A673 (cell line): ENCODE data around the gene XPO5. TPM values are rescaled to one million over a fixed set of nuclear protein-coding genes. Genes with fewer than 3 reads are reported as not detected.
A peak's percentile ranks its signal among the peaks of the same experiment; 100 is the strongest.
"Not testable (repeated sequence)": the region's sequence is repeated elsewhere in the genome, so short reads cannot be mapped to it uniquely, and the experiment has no call there.

Experiments
- BruUV-seq: library from RNA; stranded (reverse); fragments of 400-500 nt; replicated peaks from 2 replicates; lab custom pipeline; 2021; lab: Mats Ljungman, UMichigan
- CTCF ChIA-PET: fragments of 300-600 bp; sonication (Branson Sonifier 250); formaldehyde crosslinking; loops from one replicate; lab custom pipeline; 2022; ENCODE audit warnings: antibody characterized with exemption; lab: Charles Lee
- POLR2A ChIA-PET: fragments of 300-600 bp; sonication (Branson Sonifier 250); formaldehyde crosslinking; loops from one replicate; lab custom pipeline; 2022; ENCODE audit warnings: antibody characterized with exemption; ENCODE audit not compliant: low non-redundant PET; lab: Charles Lee
- DNase-seq: peaks from one replicate; pipeline ENCODE4 v3.0.0-alpha.2; 2015; ENCODE audit warnings: low spot score
- H3K27ac ChIP-seq: fragments of 200-600 bp; sonication (generic); 2 replicates; pipeline ENCODE4 v1.5.1; 2016; ENCODE audit warnings: mixed run types, low read depth, mild to moderate bottlenecking, mixed read lengths, antibody characterized with exemption, low read length; ENCODE audit not compliant: poor library complexity, severe bottlenecking
- H3K27me3 ChIP-seq: fragments of 200-600 bp; sonication (generic); replicated peaks from 2 replicates; pipeline ENCODE4 v1.6.1; 2017; ENCODE audit warnings: mixed run types, low read depth, mild to moderate bottlenecking, mixed read lengths, antibody characterized with exemption, low read length; ENCODE audit not compliant: insufficient read depth, poor library complexity
- H3K36me3 ChIP-seq: fragments of 200-600 bp; sonication (generic); 2 replicates; pipeline ENCODE4 v1.6.1; 2016; ENCODE audit warnings: mixed run types, mild to moderate bottlenecking, mixed read lengths, antibody characterized with exemption, low read length; ENCODE audit not compliant: insufficient read depth, poor library complexity, severe bottlenecking
- H3K4me1 ChIP-seq: fragments of 200-600 bp; sonication (generic); 2 replicates; pipeline ENCODE4 v1.6.1; 2017; ENCODE audit warnings: mixed run types, mild to moderate bottlenecking, mixed read lengths, antibody characterized with exemption, low read length; ENCODE audit not compliant: insufficient read depth, poor library complexity, severe bottlenecking
- H3K4me3 ChIP-seq: fragments of 200-600 bp; sonication (generic); 2 replicates; pipeline ENCODE4 v1.5.1; 2016; ENCODE audit warnings: low read depth, mixed run types, mild to moderate bottlenecking, mixed read lengths, low read length; ENCODE audit not compliant: poor library complexity, severe bottlenecking
- H3K9me3 ChIP-seq: fragments of 200-600 bp; sonication (generic); 2 replicates; pipeline ENCODE4 v1.6.1; 2016; ENCODE audit warnings: mixed run types, low read depth, mild to moderate bottlenecking, mixed read lengths, antibody characterized with exemption, low read length; ENCODE audit not compliant: poor library complexity, severe bottlenecking
- EZH2 ChIP-seq: fragments of 200-600 bp; sonication (generic); IDR thresholded peaks from 2 replicates; pipeline ENCODE4 v1.6.1; 2017; ENCODE audit warnings: borderline replicate concordance, low read depth, mild to moderate bottlenecking, mixed read lengths, antibody characterized with exemption, low read length; ENCODE audit not compliant: poor library complexity, severe bottlenecking
- intact Hi-C: fragments of 100-400 bp; cut with micrococcal nuclease; formaldehyde crosslinking; loops from one replicate; pipeline ENCODE4 v1.10.0; 2022; ENCODE audit not compliant: unreplicated experiment
- total RNA-seq: library from RNA; stranded (reverse); gene quantifications from 2 replicates; pipeline ENCODE4 v1.2.3, GENCODE V29; 2021
- TF ChIP-seq, protein P1 (sequence below): fragments of 300-800, 200-600 bp; sonication (generic); conservative IDR thresholded peaks from 2 replicates; pipeline ENCODE4 v1.5.1; 2017; ENCODE audit warnings: low read depth, mild to moderate bottlenecking, antibody characterized with exemption, low read length, moderate library complexity, mixed read lengths

The XPO5 gene
- total RNA-seq, 1 experiment from 2014 or later: 111 TPM

- peaks cover 67% of the 10 kb centered on the region for H3K36me3 ChIP-seq
- no peaks in the 10 kb centered on the region for H3K9me3 ChIP-seq
- H3K4me3 ChIP-seq: no peak overlapping the region
- intact Hi-C loops: no loop called here
- H3K27ac ChIP-seq: no peak overlapping the region
- ChIA-PET CTCF (no interaction called here), POLR2A (no interaction called here)
- no TSS peak for BruUV-seq
- TF ChIP-seq EZH2: no peak
- TF ChIP-seq, protein P1, sequence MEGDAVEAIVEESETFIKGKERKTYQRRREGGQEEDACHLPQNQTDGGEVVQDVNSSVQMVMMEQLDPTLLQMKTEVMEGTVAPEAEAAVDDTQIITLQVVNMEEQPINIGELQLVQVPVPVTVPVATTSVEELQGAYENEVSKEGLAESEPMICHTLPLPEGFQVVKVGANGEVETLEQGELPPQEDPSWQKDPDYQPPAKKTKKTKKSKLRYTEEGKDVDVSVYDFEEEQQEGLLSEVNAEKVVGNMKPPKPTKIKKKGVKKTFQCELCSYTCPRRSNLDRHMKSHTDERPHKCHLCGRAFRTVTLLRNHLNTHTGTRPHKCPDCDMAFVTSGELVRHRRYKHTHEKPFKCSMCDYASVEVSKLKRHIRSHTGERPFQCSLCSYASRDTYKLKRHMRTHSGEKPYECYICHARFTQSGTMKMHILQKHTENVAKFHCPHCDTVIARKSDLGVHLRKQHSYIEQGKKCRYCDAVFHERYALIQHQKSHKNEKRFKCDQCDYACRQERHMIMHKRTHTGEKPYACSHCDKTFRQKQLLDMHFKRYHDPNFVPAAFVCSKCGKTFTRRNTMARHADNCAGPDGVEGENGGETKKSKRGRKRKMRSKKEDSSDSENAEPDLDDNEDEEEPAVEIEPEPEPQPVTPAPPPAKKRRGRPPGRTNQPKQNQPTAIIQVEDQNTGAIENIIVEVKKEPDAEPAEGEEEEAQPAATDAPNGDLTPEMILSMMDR: no peak
- peak; percentile 17 for DNase-seq
- H3K4me1 ChIP-seq: peaks cover 4% of the 10 kb centered on the region
- H3K27me3 ChIP-seq: no peaks in the 10 kb centered on the region
These were observed 28.3 kb upstream of the XPO5 start for GRCh38 chr6:43604174-43604573.

- peaks cover 54% of the 10 kb centered on the region for H3K36me3 ChIP-seq
- ChIA-PET CTCF (no interaction called here), POLR2A (interaction anchor here (0.6 kb wide), 1 partner anchor 691 kb away, joined by 10 read pairs; no protein-coding TSS in a partner anchor)
These were observed 24.8 kb upstream of the XPO5 start for GRCh38 chr6:43600595-43600994.

DNA sequence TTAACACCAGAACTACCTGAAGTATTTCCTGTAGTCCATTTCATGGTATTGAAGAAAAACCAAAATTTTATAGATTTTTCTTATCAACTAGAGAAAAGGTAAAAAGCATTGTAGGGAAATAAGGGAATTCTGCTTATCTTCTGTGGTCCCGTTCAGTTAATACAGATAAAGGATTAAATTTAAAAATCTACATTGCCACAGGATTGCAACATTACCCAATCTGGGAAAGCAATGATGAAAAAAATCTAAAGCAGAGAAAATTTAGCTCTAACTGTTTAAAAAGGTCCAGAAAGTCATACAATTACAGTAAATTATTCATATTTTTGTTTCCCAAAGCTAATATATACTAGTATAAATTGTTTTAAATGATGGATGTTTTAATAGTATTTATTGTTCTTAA is 18.1 kb upstream of the XPO5 start:
- no peaks in the 10 kb centered on the region for H3K9me3 ChIP-seq
- ChIA-PET CTCF (no interaction called here), POLR2A (interaction anchor here (0.6 kb wide), 1 partner anchor 22 kb away, joined by 5 read pairs; no protein-coding TSS in a partner anchor)
- H3K36me3 ChIP-seq: peaks cover 17% of the 10 kb centered on the region
- no peaks in the 10 kb centered on the region for H3K4me1 ChIP-seq
- intact Hi-C loops: no loop called here
- H3K27me3 ChIP-seq: no peaks in the 10 kb centered on the region
- no peak overlapping the region for H3K4me3 ChIP-seq
- no peak for TF ChIP-seq EZH2
- TF ChIP-seq, protein P1: no peak
- DNase-seq: no peak
- BruUV-seq: no TSS peak
- H3K27ac ChIP-seq: no peak overlapping the region

More at GRCh38 chr6:43600595-43600994, 24.8 kb upstream of the XPO5 start:
- Histone ChIP-seq H3K27ac (no peak overlapping the region), H3K9me3 (no peaks in the 10 kb centered on the region), H3K4me3 (no peak overlapping the region), H3K27me3 (no peaks in the 10 kb centered on the region), H3K4me1 (no peaks in the 10 kb centered on the region)
- no peak for DNase-seq
- BruUV-seq: no TSS peak
- intact Hi-C loops: no loop called here
- TF ChIP-seq, protein P1: no peak
- no peak for TF ChIP-seq EZH2

DNA sequence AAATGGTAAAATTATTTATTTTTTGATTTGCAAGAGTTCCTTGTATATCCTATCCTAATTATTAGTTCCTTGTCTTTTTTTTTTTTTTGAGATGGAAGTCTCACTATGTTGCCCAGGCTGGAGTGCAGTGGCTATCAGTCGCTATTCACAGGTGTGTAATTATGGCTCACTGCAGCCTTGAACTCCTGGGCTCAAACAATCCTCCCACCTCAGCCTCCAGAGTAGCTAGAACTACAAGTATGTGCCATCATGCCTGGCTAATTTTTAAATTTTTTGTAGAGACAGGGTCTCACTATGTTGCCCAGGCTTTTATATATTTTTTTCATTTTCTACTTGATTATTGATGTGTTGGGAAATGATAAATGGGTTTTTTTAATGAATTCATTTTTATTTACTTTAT is 13.7 kb upstream of the XPO5 start:
- DNase-seq, CTCF ChIA-PET, H3K4me1 ChIP-seq, intact Hi-C loops, H3K4me3 ChIP-seq, H3K27me3 ChIP-seq, H3K27ac ChIP-seq, POLR2A ChIA-PET, H3K9me3 ChIP-seq, BruUV-seq: not testable (repeated sequence)
- peaks cover 43% of the 10 kb centered on the region for H3K36me3 ChIP-seq
